Thyroid gland (tissue), 4 donors: ENCODE data around the gene TBC1D23. TPM values are rescaled to one million over a fixed set of nuclear protein-coding genes. Genes with fewer than 3 reads are reported as not detected.
A peak's percentile ranks its signal among the peaks of the same experiment; 100 is the strongest.

Experiments
- DNase-seq, 2 donors: peaks; one replicate each; pipeline ENCODE4 v3.0.0-alpha.2; 2019
- H3K27ac ChIP-seq, 3 donors: fragments of 200-600 bp; sonication (generic); 1 replicate in 2 of 3; 2 replicates in 1 of 3; pipeline ENCODE4 v1.5.1; 2016 to 2019; ENCODE audit warnings: mild to moderate bottlenecking in 1 of 3, moderate library complexity in 1 of 3
- H3K27me3 ChIP-seq: fragments of 200-600 bp; sonication (generic); one replicate; pipeline ENCODE4 v1.5.1; 2019
- H3K36me3 ChIP-seq, 2 donors: fragments of 200-600 bp; sonication (generic); one replicate each; pipeline ENCODE4 v1.5.1; 2016 to 2019
- H3K4me1 ChIP-seq, 2 donors: fragments of 200-600 bp; sonication (generic); one replicate each; pipeline ENCODE4 v1.5.1; 2017 to 2019
- H3K4me3 ChIP-seq, 3 donors: fragments of 200-600 bp; sonication (generic); replicated peaks in 1 of 3; 1 replicate in 2 of 3; 2 replicates in 1 of 3; pipeline ENCODE4 v1.5.1; 2016; ENCODE audit warnings: mild to moderate bottlenecking in 1 of 3
- H3K9me3 ChIP-seq: fragments of 200-600 bp; sonication (generic); one replicate; pipeline ENCODE4 v1.5.1; 2017
- CTCF ChIP-seq, 6 experiments: fragments of 200-600 bp in 3 of 6; fragments of 450-650 bp in 3 of 6; sonication (generic) in 3 of 6; IDR thresholded peaks; one replicate each; pipeline ENCODE4 v1.5.1; 2016 to 2019; ENCODE audit warnings: antibody characterized with exemption in 6 of 6, mild to moderate bottlenecking in 2 of 6, inconsistent platforms in 1 of 6, moderate library complexity in 1 of 6
- POLR2A ChIP-seq, 2 donors: fragments of 450-650 bp; IDR thresholded peaks; one replicate each; pipeline ENCODE4 v1.6.1; 2017; ENCODE audit warnings: antibody characterized with exemption in 2 of 2, mild to moderate bottlenecking in 2 of 2, moderate library complexity in 1 of 2
- WGBS, 2 donors: methylation state at CpG; one replicate each; pipeline ENCODE4 v1.1.5; 2017; 5-methylcytosine and 5-hydroxymethylcytosine counted together
- intact Hi-C: fragments of 100-400 bp; cut with DNase I; formaldehyde crosslinking; loops from one replicate; pipeline ENCODE4 v1.15.1; 2023
- total RNA-seq, 4 donors: library from RNA; depleted of rRNA; stranded (reverse); fragments of >200 nt; gene quantifications; one replicate each; pipeline ENCODE4 v1.2.3, GENCODE V29; 2016

TBC1D23 gene
- total RNA-seq, 4 donors from 2014 or later, result 35.9 to 104 (median 63.7) TPM

GRCh38 chr3:100311011-100311410 is 50.2 kb downstream of the TBC1D23 start:
- H3K27ac ChIP-seq, result no peak overlapping the region
- DNase-seq, result no peak
- no peak overlapping the region for H3K4me3 ChIP-seq
- H3K27me3 ChIP-seq, result no peaks in the 10 kb centered on the region
- TF ChIP-seq CTCF (IDR thresholded peaks at IDR 0.05) (no peak), POLR2A (IDR thresholded peaks at IDR 0.05) (no peak)
- no peaks in the 10 kb centered on the region for H3K9me3 ChIP-seq
- H3K36me3 ChIP-seq, result peaks cover 4 to 10% of the 10 kb centered on the region in 2 donors
- intact Hi-C loops, result loop anchor here (10.0 kb wide), 1 partner anchor 284 kb away; no protein-coding TSS in a partner anchor
- no peaks in the 10 kb centered on the region for H3K4me1 ChIP-seq
- WGBS, 2 donors, result 78 to 84% methylated on average over 2 of the region's 2 CpGs

- intact Hi-C loops, result loop anchor here (10.0 kb wide), 1 partner anchor 278 kb away; no protein-coding TSS in a partner anchor
- Histone ChIP-seq H3K4me3 (no peak overlapping the region), H3K27ac (no peak overlapping the region), H3K4me1 (no peaks in the 10 kb centered on the region), H3K9me3 (no peaks in the 10 kb centered on the region), H3K27me3 (no peaks in the 10 kb centered on the region), H3K36me3 (peaks cover 10 to 12% of the 10 kb centered on the region in 2 donors)
- WGBS, 2 donors, result 43 to 46% methylated on average over 8 of the region's 8 CpGs
- peak; percentile 17 to 25 for DNase-seq
- TF ChIP-seq POLR2A (IDR thresholded peaks at IDR 0.05), result no peak
- peak; percentile 22 to 77 (median 60) for TF ChIP-seq CTCF (IDR thresholded peaks at IDR 0.05)
Observed at GRCh38 chr3:100316641-100317069, 55.9 kb downstream of the TBC1D23 start.

GRCh38 chr3:100317912-100318311 is 57.1 kb downstream of the TBC1D23 start:
- 78 to 88% methylated on average over 2 of the region's 2 CpGs for WGBS, 2 donors
- peaks cover 10 to 12% of the 10 kb centered on the region in 2 donors for H3K36me3 ChIP-seq
- intact Hi-C loops, result loop anchor here (10.0 kb wide), 1 partner anchor 277 kb away; no protein-coding TSS in a partner anchor
- no peaks in the 10 kb centered on the region for H3K27me3 ChIP-seq
- DNase-seq, result no peak
- H3K4me3 ChIP-seq, result no peak overlapping the region
- H3K27ac ChIP-seq, result no peak overlapping the region
- TF ChIP-seq POLR2A (IDR thresholded peaks at IDR 0.05) (no peak), CTCF (IDR thresholded peaks at IDR 0.05) (no peak)
- H3K4me1 ChIP-seq, result no peaks in the 10 kb centered on the region
- no peaks in the 10 kb centered on the region for H3K9me3 ChIP-seq

GRCh38 chr3:100319951-100320350 is 59.2 kb downstream of the TBC1D23 start:
- WGBS, 2 donors, result 93 to 95% methylated on average over 2 of the region's 2 CpGs
- no peak for DNase-seq
- Histone ChIP-seq H3K4me3 (no peak overlapping the region), H3K4me1 (no peaks in the 10 kb centered on the region), H3K27ac (no peak overlapping the region), H3K9me3 (no peaks in the 10 kb centered on the region), H3K36me3 (peaks cover 10 to 12% of the 10 kb centered on the region in 2 donors), H3K27me3 (no peaks in the 10 kb centered on the region)
- intact Hi-C loops, result loop anchor here (10.0 kb wide), 1 partner anchor 275 kb away; no protein-coding TSS in a partner anchor
- TF ChIP-seq POLR2A (IDR thresholded peaks at IDR 0.05) (no peak), CTCF (IDR thresholded peaks at IDR 0.05) (no peak)

GRCh38 chr3:100324044-100324443 is 63.3 kb downstream of the TBC1D23 start:
- no peak for DNase-seq
- H3K9me3 ChIP-seq, result no peaks in the 10 kb centered on the region
- H3K4me3 ChIP-seq, result no peak overlapping the region
- TF ChIP-seq CTCF (IDR thresholded peaks at IDR 0.05), result no peak
- TF ChIP-seq POLR2A (IDR thresholded peaks at IDR 0.05), result no peak
- H3K27me3 ChIP-seq, result no peaks in the 10 kb centered on the region
- intact Hi-C loops, result no loop called here
- H3K36me3 ChIP-seq, result peaks cover 10 to 11% of the 10 kb centered on the region in 2 donors
- no peaks in the 10 kb centered on the region for H3K4me1 ChIP-seq
- no peak overlapping the region for H3K27ac ChIP-seq
